SU-DHL-6 (cell line): ENCODE measurements around the gene SYTL3.

ENCODE experiments used
- H2AFZ ChIP-seq: fragments of 200-600 bp; sonication (generic); 2 replicates; pipeline ENCODE4 v1.6.1; 2014; ENCODE audit warnings: low read depth, mild to moderate bottlenecking, moderate library complexity, mixed read lengths, antibody characterized with exemption, low read length; ENCODE audit not compliant: severe bottlenecking
- H3F3A ChIP-seq: fragments of 200-600 bp; shearing (Covaris generic); 2 replicates; pipeline ENCODE4 v1.6.0; 2016; ENCODE audit warnings: antibody characterized with exemption, mild to moderate bottlenecking; ENCODE audit not compliant: insufficient read depth
- H3K27ac ChIP-seq: fragments of 200-600 bp; sonication (generic); 2 replicates; pipeline ENCODE4 v1.5.1; 2016; ENCODE audit warnings: low read depth, mild to moderate bottlenecking, low read length, moderate library complexity, mixed read lengths
- H3K27me3 ChIP-seq: fragments of 200-600 bp; sonication (generic), shearing (Covaris generic); 2 replicates; pipeline ENCODE4 v1.6.0; 2014; ENCODE audit warnings: mild to moderate bottlenecking, low read length
- H3K36me3 ChIP-seq: fragments of 200-600 bp; sonication (generic); 2 replicates; pipeline ENCODE4 v1.6.1; 2014; ENCODE audit warnings: mild to moderate bottlenecking, low read length, mixed read lengths
- H3K4me2 ChIP-seq: fragments of 300-600, 200-600 bp; shearing (Covaris generic), sonication (generic); 2 replicates; pipeline ENCODE4 v1.6.0; 2014; ENCODE audit warnings: low read length, low read depth, mild to moderate bottlenecking; ENCODE audit not compliant: poor library complexity, severe bottlenecking
- H3K4me3 ChIP-seq: fragments of 200-600 bp; sonication (generic); 2 replicates; pipeline ENCODE4 v1.5.1; 2014; ENCODE audit warnings: antibody characterized with exemption, low read length, mild to moderate bottlenecking, mixed read lengths; ENCODE audit not compliant: insufficient read depth, poor library complexity, severe bottlenecking
- H3K79me2 ChIP-seq: fragments of 200-600 bp; sonication (generic); 2 replicates; pipeline ENCODE4 v1.6.1; 2014; ENCODE audit warnings: mild to moderate bottlenecking, low read length, moderate library complexity; ENCODE audit not compliant: insufficient read depth
- H3K9ac ChIP-seq: fragments of 200-600 bp; sonication (generic); 2 replicates; pipeline ENCODE4 v1.7.0; 2014; ENCODE audit warnings: mild to moderate bottlenecking, low read length
- H3K9me2 ChIP-seq: fragments of 200-600 bp; sonication (generic); replicated peaks from 2 replicates; pipeline ENCODE4 v1.6.1; 2014; ENCODE audit warnings: low read length; ENCODE audit not compliant: insufficient read depth
- H3K9me3 ChIP-seq: fragments of 200-600 bp; sonication (generic); 2 replicates; pipeline ENCODE4 v1.6.1; 2014; ENCODE audit warnings: low read length, mixed read lengths; ENCODE audit not compliant: insufficient read depth
- H4K20me1 ChIP-seq: fragments of 200-600 bp; sonication (generic); 2 replicates; pipeline ENCODE4 v1.6.1; 2014; ENCODE audit warnings: low read depth, mild to moderate bottlenecking, antibody characterized with exemption, low read length, moderate library complexity, mixed read lengths
- CTCF ChIP-seq: fragments of 200-600 bp; sonication (generic); IDR thresholded peaks from one replicate; pipeline ENCODE4 v1.5.1; 2017; ENCODE audit warnings: antibody characterized with exemption, mild to moderate bottlenecking, low read length, moderate library complexity; ENCODE audit not compliant: insufficient read depth, poor library complexity, severe bottlenecking
- EZH2phosphoT487 ChIP-seq: fragments of 200-600 bp; sonication (generic), shearing (Covaris generic); conservative IDR thresholded peaks from 2 replicates; pipeline ENCODE4 v1.6.1; 2018; ENCODE audit warnings: mild to moderate bottlenecking, antibody characterized with exemption, low read length, moderate library complexity, mixed read lengths

Gene SYTL3

GRCh38 chr6:158778005-158778527, 128.2 kb downstream of the SYTL3 start:
- Histone ChIP-seq H3K9ac (no peak overlapping the region), H3K9me3 (no peaks in the 10 kb centered on the region), H3F3A (peaks cover 17% of the 10 kb centered on the region; the same call in 1 of the 2 replicates), H4K20me1 (peaks cover 15% of the 10 kb centered on the region), H3K4me3 (no peak overlapping the region), H3K36me3 (peaks cover 68% of the 10 kb centered on the region), H3K27ac (no peak overlapping the region), H3K27me3 (no peaks in the 10 kb centered on the region), H3K9me2 (no peaks in the 10 kb centered on the region), H3K79me2 (peaks cover 41% of the 10 kb centered on the region), H3K4me2 (no peak overlapping the region), H2AFZ (no peak overlapping the region)
- TF ChIP-seq CTCF (no peak), EZH2phosphoT487 (no peak)

- H3K27me3 ChIP-seq, result no peaks in the 10 kb centered on the region
- no peaks in the 10 kb centered on the region for H3K9me2 ChIP-seq
- H3K9ac ChIP-seq, result no peak overlapping the region
- peaks cover 12% of the 10 kb centered on the region; the same call in 1 of the 2 replicates for H3F3A ChIP-seq
- H3K4me2 ChIP-seq, result no peak overlapping the region
- H3K79me2 ChIP-seq, result peaks cover 62% of the 10 kb centered on the region
- no peak overlapping the region for H3K27ac ChIP-seq
- no peaks in the 10 kb centered on the region for H3K9me3 ChIP-seq
- H3K36me3 ChIP-seq, result peaks cover 76% of the 10 kb centered on the region
- H2AFZ ChIP-seq, result no peak overlapping the region
- H4K20me1 ChIP-seq, result peaks cover 15% of the 10 kb centered on the region
- TF ChIP-seq EZH2phosphoT487, result no peak
- no peak for TF ChIP-seq CTCF
- H3K4me3 ChIP-seq, result no peak overlapping the region
These were observed 130.5 kb downstream of the SYTL3 start for GRCh38 chr6:158780246-158780884.

GRCh38 chr6:158780988-158781691, 131.3 kb downstream of the SYTL3 start:
- H3K9ac ChIP-seq, result no peak overlapping the region
- H3K4me3 ChIP-seq, result no peak overlapping the region
- peaks cover 62% of the 10 kb centered on the region for H3K79me2 ChIP-seq
- no peaks in the 10 kb centered on the region for H3K9me3 ChIP-seq
- no peak overlapping the region for H3K27ac ChIP-seq
- TF ChIP-seq CTCF (no peak), EZH2phosphoT487 (no peak)
- peaks cover 15% of the 10 kb centered on the region for H4K20me1 ChIP-seq
- H3K4me2 ChIP-seq, result no peak overlapping the region
- no peaks in the 10 kb centered on the region for H3K9me2 ChIP-seq
- peaks cover 9% of the 10 kb centered on the region; the same call in 1 of the 2 replicates for H3F3A ChIP-seq
- peaks cover 73% of the 10 kb centered on the region for H3K36me3 ChIP-seq
- H2AFZ ChIP-seq, result no peak overlapping the region
- H3K27me3 ChIP-seq, result no peaks in the 10 kb centered on the region
